ENCODE results near the gene CAD.

DNA sequence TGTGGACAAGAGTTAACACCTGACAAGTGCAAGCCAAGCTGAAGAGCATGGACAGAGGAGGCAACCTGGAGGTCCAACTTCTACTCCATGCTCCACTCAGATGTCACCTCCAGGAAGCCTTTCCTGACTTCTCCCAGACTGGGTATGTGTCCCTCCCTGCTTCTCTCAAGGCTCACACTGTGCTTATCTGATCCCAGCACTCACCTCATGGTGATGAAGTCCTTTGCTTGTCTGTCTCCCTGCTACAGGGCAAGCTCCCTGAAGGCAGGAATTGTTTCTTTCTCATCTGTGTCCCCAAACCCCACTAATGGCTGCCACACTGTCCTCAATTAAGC, 48.3 kb downstream of the CAD start:
- TF ChIP-seq CTCF (IDR thresholded peaks at IDR 0.05; ENCODE audit: low read depth, low read length) (no peak), MYC (IDR thresholded peaks at IDR 0.05; ENCODE audit: low read depth, low read length) (no peak), POLR2A (IDR thresholded peaks at IDR 0.05; ENCODE audit: extremely low read depth, insufficient read length) (no peak)

Data from NB4 (cell line).